Stimulated activated CD8-positive, alpha-beta memory T cell treated with anti-CD3 and anti-CD28 coated beads, Interleukin-7, amount 100 ng/mL, for 24 hours (primary cell): ENCODE results near the gene MAFG.
"Not testable (repeated sequence)": the region's sequence is repeated elsewhere in the genome, so short reads cannot be mapped to it uniquely, and the experiment has no call there.

Experiments used
- DNase-seq: peaks from one replicate; pipeline ENCODE4 v3.0.0-alpha.2; 2020; ENCODE audit warnings: low read depth

MAFG gene

GRCh38 chr17:81958633-81959342, 31.3 kb upstream of the MAFG start:
- DNase-seq: no peak

GRCh38 chr17:81957691-81958432, 30.3 kb upstream of the MAFG start:
- DNase-seq: no peak

GRCh38 chr17:81956607-81957589, 29.4 kb upstream of the MAFG start:
- no peak for DNase-seq

GRCh38 chr17:81955756-81956544, 28.4 kb upstream of the MAFG start:
- no peak for DNase-seq

- DNase-seq: no peak
These were observed 27.6 kb upstream of the MAFG start for GRCh38 chr17:81955058-81955681.

GRCh38 chr17:81954131-81955057, 26.9 kb upstream of the MAFG start:
- no peak for DNase-seq

- not testable (repeated sequence) for DNase-seq
These were observed 25.9 kb upstream of the MAFG start for GRCh38 chr17:81953443-81953842.

GRCh38 chr17:81952792-81953228, 25.3 kb upstream of the MAFG start:
- DNase-seq: no peak

GRCh38 chr17:81951785-81952684, 24.5 kb upstream of the MAFG start:
- no peak for DNase-seq

- no peak for DNase-seq
These were observed 23.0 kb upstream of the MAFG start for GRCh38 chr17:81950501-81950900.

GRCh38 chr17:81948635-81949378, 21.3 kb upstream of the MAFG start:
- DNase-seq: no peak

- no peak for DNase-seq
These were observed 19.7 kb upstream of the MAFG start, which contains the start of gene MYADML2 for GRCh38 chr17:81947189-81947588. Gene MYADML2, minus strand, starts transcription at chr17:81947233. Its CDS starts 5,492 bp downstream, at chr17:81941741.

- no peak for DNase-seq
These were observed 17.3 kb upstream of the MAFG start for GRCh38 chr17:81944858-81945257.

GRCh38 chr17:81942167-81942553, 14.6 kb upstream of the MAFG start:
- no peak for DNase-seq

GRCh38 chr17:81941484-81942166, 14.1 kb upstream of the MAFG start:
- DNase-seq: no peak

GRCh38 chr17:81940538-81941483, 13.3 kb upstream of the MAFG start:
- DNase-seq: no peak
